Keratinocyte (primary cell): ENCODE results near the gene MUS81. TPM values are rescaled to one million over a fixed set of nuclear protein-coding genes. Genes with fewer than 3 reads are reported as not detected.

Experiments
- DNase-seq: peaks from one replicate; pipeline ENCODE4 v3.0.0-alpha.2; 2011; ENCODE audit warnings: low read depth, missing footprints, low spot score
- FAIRE-seq: peaks from 2 replicates; lab custom pipeline; 2011; peaks lifted over from hg19 to GRCh38; lab: Jason Lieb, UNC
- H2AFZ ChIP-seq: 2 replicates; pipeline ENCODE4 v1.6.0; 2012; ENCODE audit warnings: low read length, control low read depth, inconsistent platforms; ENCODE audit not compliant: control insufficient read depth
- H3K27ac ChIP-seq: 2 replicates; pipeline ENCODE4 v1.5.1; 2011; ENCODE audit warnings: low read length; ENCODE audit not compliant: control insufficient read depth, insufficient read depth
- H3K27me3 ChIP-seq: 3 replicates; pipeline ENCODE4 v1.6.0; 2011; ENCODE audit warnings: low read length; ENCODE audit not compliant: control insufficient read depth, insufficient read depth; ENCODE audit errors: extremely low read depth
- H3K36me3 ChIP-seq, 2 experiments: 2 replicates in 1 of 2; 3 replicates in 1 of 2; pipeline ENCODE4 v1.5.1; 2011; ENCODE audit warnings: low read length in 2 of 2, mild to moderate bottlenecking in 1 of 2; ENCODE audit not compliant: control insufficient read depth in 2 of 2, insufficient read depth in 2 of 2; ENCODE audit errors: extremely low read depth in 1 of 2
- H3K4me1 ChIP-seq: 3 replicates; pipeline ENCODE4 v1.5.1; 2011; ENCODE audit warnings: low read length; ENCODE audit not compliant: control insufficient read depth, insufficient read depth; ENCODE audit errors: extremely low read depth
- H3K4me2 ChIP-seq: 3 replicates; pipeline ENCODE4 v1.6.0; 2011; ENCODE audit warnings: low read depth, low read length; ENCODE audit not compliant: control insufficient read depth, insufficient read depth; ENCODE audit errors: extremely low read depth
- H3K4me3 ChIP-seq, 3 experiments: fragments of 200-600 bp in 1 of 3; sonication (generic) in 1 of 3; 2 replicates in 2 of 3; 3 replicates in 1 of 3; pipeline ENCODE4 v1.5.1; 2011 to 2016; ENCODE audit warnings: low read length in 3 of 3, mild to moderate bottlenecking in 3 of 3, control low read depth in 2 of 3, inconsistent platforms in 1 of 3, low read depth in 1 of 3, mixed read lengths in 1 of 3, mixed run types in 1 of 3, moderate library complexity in 1 of 3; ENCODE audit not compliant: control insufficient read depth in 2 of 3, insufficient read depth in 2 of 3; ENCODE audit errors: extremely low read depth in 1 of 3
- H3K79me2 ChIP-seq: 2 replicates; pipeline ENCODE4 v1.6.0; 2012; ENCODE audit warnings: low read length; ENCODE audit not compliant: control insufficient read depth, insufficient read depth
- H3K9ac ChIP-seq: 3 replicates; pipeline ENCODE4 v1.6.0; 2011; ENCODE audit warnings: low read length; ENCODE audit not compliant: control insufficient read depth, insufficient read depth; ENCODE audit errors: extremely low read depth
- H3K9me1 ChIP-seq: 3 replicates; pipeline ENCODE4 v1.6.0; 2011; ENCODE audit warnings: low read length; ENCODE audit not compliant: control insufficient read depth, insufficient read depth; ENCODE audit errors: extremely low read depth
- H3K9me3 ChIP-seq: 2 replicates; pipeline ENCODE4 v1.5.1; 2012; ENCODE audit warnings: low read depth, low read length; ENCODE audit not compliant: control insufficient read depth
- H4K20me1 ChIP-seq: 3 replicates; pipeline ENCODE4 v1.6.0; 2011; ENCODE audit warnings: low read length; ENCODE audit not compliant: control insufficient read depth, insufficient read depth; ENCODE audit errors: extremely low read depth
- CTCF ChIP-seq, 3 experiments: IDR thresholded peaks in 1 of 3; conservative IDR thresholded peaks in 1 of 3; optimal IDR thresholded peaks in 1 of 3; 2 replicates in 2 of 3; 3 replicates in 1 of 3; pipeline versions ENCODE3 to v1.5.1; 2011; ENCODE audit warnings: low read length in 3 of 3, mild to moderate bottlenecking in 3 of 3, moderate library complexity in 2 of 3, control low read depth in 1 of 3, inconsistent platforms in 1 of 3; ENCODE audit not compliant: insufficient read depth in 2 of 3; ENCODE audit errors: extremely low read depth in 1 of 3
- EZH2 ChIP-seq: IDR thresholded peaks from one replicate; pipeline ENCODE4 v1.6.1; 2012; ENCODE audit warnings: inconsistent platforms, mild to moderate bottlenecking, low read length, moderate library complexity
- dilution Hi-C: fragments of 300-500 bp; cut with MboI; formaldehyde crosslinking; loops from one replicate; pipeline ENCODE4 v1.7.0; 2020; ENCODE audit warnings: low sequenced_read_pairs; ENCODE audit not compliant: extremely low pct_ligation_motif_present
- polyA plus RNA-seq, 5 experiments: library from polyadenylated mRNA; depleted of rRNA in 3 of 5; stranded (reverse) in 3 of 5; stranded (forward) in 1 of 5; unstranded in 1 of 5; fragments of >200 nt; gene quantifications; 1 replicate in 1 of 5; 2 replicates in 3 of 5; 3 replicates in 1 of 5; pipeline versions ENCODE4 v1.2.1 to v1.2.3, GENCODE V29; 2011 to 2012; ENCODE audit warnings: missing spikeins in 2 of 5, low read depth in 1 of 5, low replicate concordance in 1 of 5

Gene MUS81
- polyA plus RNA-seq, 1 donor (not counting 4 experiments of a cell fraction or from before 2014, with no cell fraction given) = 28.0 TPM

- FAIRE-seq (no peak), DNase-seq (no peak)
- no peaks in the 10 kb centered on the region for H3K27me3 ChIP-seq
- TF ChIP-seq CTCF (optimal IDR thresholded peaks at IDR 0.05 in 1 of 3, IDR thresholded peaks at IDR 0.05 in 1 of 3, conservative IDR thresholded peaks at IDR 0.05 in 1 of 3; ENCODE audit: extremely low read depth in 1 of 3, insufficient read depth in 2 of 3, low read length in 3 of 3) (no peak), EZH2 (no peak)
- H3K9me1 ChIP-seq = no peaks in the 10 kb centered on the region
- no peaks in the 10 kb centered on the region for H3K79me2 ChIP-seq
- dilution Hi-C loops = no loop called here
- no peaks in the 10 kb centered on the region for H3K36me3 ChIP-seq
- no peak overlapping the region for H3K4me3 ChIP-seq
- H2AFZ ChIP-seq = no peak overlapping the region
- no peak overlapping the region for H3K27ac ChIP-seq
- no peaks in the 10 kb centered on the region for H4K20me1 ChIP-seq
- no peaks in the 10 kb centered on the region for H3K4me1 ChIP-seq
- H3K9ac ChIP-seq = no peak overlapping the region
- no peaks in the 10 kb centered on the region for H3K9me3 ChIP-seq
- no peak overlapping the region for H3K4me2 ChIP-seq
Measured at GRCh38 chr11:65822776-65823528, 37.3 kb upstream of the MUS81 start.

GRCh38 chr11:65826984-65827735 lies 33.1 kb upstream of the MUS81 start:
- no peak overlapping the region for H3K27ac ChIP-seq
- no peaks in the 10 kb centered on the region for H3K79me2 ChIP-seq
- no peak for FAIRE-seq
- TF ChIP-seq EZH2 = no peak
- TF ChIP-seq CTCF (optimal IDR thresholded peaks at IDR 0.05 in 1 of 3, IDR thresholded peaks at IDR 0.05 in 1 of 3, conservative IDR thresholded peaks at IDR 0.05 in 1 of 3; ENCODE audit: extremely low read depth in 1 of 3, insufficient read depth in 2 of 3, low read length in 3 of 3) = no peak
- dilution Hi-C loops = no loop called here
- H4K20me1 ChIP-seq = no peaks in the 10 kb centered on the region
- peaks cover 4% of the 10 kb centered on the region for H3K27me3 ChIP-seq
- H3K4me2 ChIP-seq = no peak overlapping the region
- no peak overlapping the region for H3K9ac ChIP-seq
- no peaks in the 10 kb centered on the region for H3K9me1 ChIP-seq
- H3K9me3 ChIP-seq = no peaks in the 10 kb centered on the region
- no peak overlapping the region for H2AFZ ChIP-seq
- H3K36me3 ChIP-seq = no peaks in the 10 kb centered on the region
- no peaks in the 10 kb centered on the region for H3K4me1 ChIP-seq
- DNase-seq = no peak
- no peak overlapping the region for H3K4me3 ChIP-seq
